Measurements from ENCODE around the gene MICOS13.

Gene MICOS13

GRCh38 chr19:5667751-5668271 is 12.5 kb downstream of the MICOS13 start:
- no peaks in the 10 kb centered on the region for H3K9me3 ChIP-seq (ENCODE audit: control insufficient read depth, insufficient read depth, low read length)
- peaks cover 60% of the 10 kb centered on the region for H3K36me3 ChIP-seq (ENCODE audit: control insufficient read depth, insufficient read depth, low read length)

GRCh38 chr19:5666921-5667610 is 13.2 kb downstream of the MICOS13 start:
- Histone ChIP-seq H3K36me3 (ENCODE audit: control insufficient read depth, insufficient read depth, low read length) (peaks cover 60% of the 10 kb centered on the region), H3K4me3 (ENCODE audit: low read depth, low read length) (no peak overlapping the region), H3K9ac (ENCODE audit: low read depth, low read length) (no peak overlapping the region), H3K27me3 (ENCODE audit: control insufficient read depth, insufficient read depth, low read length) (no peaks in the 10 kb centered on the region), H3K4me1 (ENCODE audit: control insufficient read depth, insufficient read depth, low read length) (peaks cover 4% of the 10 kb centered on the region), H3K9me3 (ENCODE audit: control insufficient read depth, insufficient read depth, low read length) (no peaks in the 10 kb centered on the region)

More at GRCh38 chr19:5667751-5668271, 12.5 kb downstream of the MICOS13 start:
- no peaks in the 10 kb centered on the region for H3K27me3 ChIP-seq (ENCODE audit: control insufficient read depth, insufficient read depth, low read length)
- no peak overlapping the region for H3K9ac ChIP-seq (ENCODE audit: low read depth, low read length)
- H3K4me1 ChIP-seq (ENCODE audit: control insufficient read depth, insufficient read depth, low read length), result peaks cover 4% of the 10 kb centered on the region
- H3K4me3 ChIP-seq (ENCODE audit: low read depth, low read length), result no peak overlapping the region

GRCh38 chr19:5665781-5666513 is 14.4 kb downstream of the MICOS13 start:
- H3K36me3 ChIP-seq (ENCODE audit: control insufficient read depth, insufficient read depth, low read length), result peaks cover 60% of the 10 kb centered on the region
- no peaks in the 10 kb centered on the region for H3K9me3 ChIP-seq (ENCODE audit: control insufficient read depth, insufficient read depth, low read length)

GRCh38 chr19:5664515-5664914 is 15.8 kb downstream of the MICOS13 start:
- no peak overlapping the region for H3K4me3 ChIP-seq (ENCODE audit: low read depth, low read length)
- no peak overlapping the region for H3K9ac ChIP-seq (ENCODE audit: low read depth, low read length)
- peaks cover 4% of the 10 kb centered on the region for H3K4me1 ChIP-seq (ENCODE audit: control insufficient read depth, insufficient read depth, low read length)
- H3K36me3 ChIP-seq (ENCODE audit: control insufficient read depth, insufficient read depth, low read length), result peaks cover 62% of the 10 kb centered on the region
- H3K27me3 ChIP-seq (ENCODE audit: control insufficient read depth, insufficient read depth, low read length), result no peaks in the 10 kb centered on the region
- no peaks in the 10 kb centered on the region for H3K9me3 ChIP-seq (ENCODE audit: control insufficient read depth, insufficient read depth, low read length)

More at GRCh38 chr19:5665781-5666513, 14.4 kb downstream of the MICOS13 start:
- Histone ChIP-seq H3K9ac (ENCODE audit: low read depth, low read length) (no peak overlapping the region), H3K4me3 (ENCODE audit: low read depth, low read length) (no peak overlapping the region), H3K4me1 (ENCODE audit: control insufficient read depth, insufficient read depth, low read length) (peaks cover 4% of the 10 kb centered on the region), H3K27me3 (ENCODE audit: control insufficient read depth, insufficient read depth, low read length) (no peaks in the 10 kb centered on the region)

GRCh38 chr19:5663904-5664303 is 16.4 kb downstream of the MICOS13 start:
- H3K9ac ChIP-seq (ENCODE audit: low read depth, low read length), result no peak overlapping the region
- H3K36me3 ChIP-seq (ENCODE audit: control insufficient read depth, insufficient read depth, low read length), result peaks cover 56% of the 10 kb centered on the region
- no peaks in the 10 kb centered on the region for H3K9me3 ChIP-seq (ENCODE audit: control insufficient read depth, insufficient read depth, low read length)
- peaks cover 4% of the 10 kb centered on the region for H3K4me1 ChIP-seq (ENCODE audit: control insufficient read depth, insufficient read depth, low read length)
- H3K27me3 ChIP-seq (ENCODE audit: control insufficient read depth, insufficient read depth, low read length), result no peaks in the 10 kb centered on the region
- no peak overlapping the region for H3K4me3 ChIP-seq (ENCODE audit: low read depth, low read length)

GRCh38 chr19:5661483-5661882 is 18.8 kb downstream of the MICOS13 start:
- no peaks in the 10 kb centered on the region for H3K4me1 ChIP-seq (ENCODE audit: control insufficient read depth, insufficient read depth, low read length)
- H3K4me3 ChIP-seq (ENCODE audit: low read depth, low read length), result no peak overlapping the region
- no peaks in the 10 kb centered on the region for H3K27me3 ChIP-seq (ENCODE audit: control insufficient read depth, insufficient read depth, low read length)
- peaks cover 55% of the 10 kb centered on the region for H3K36me3 ChIP-seq (ENCODE audit: control insufficient read depth, insufficient read depth, low read length)
- no peak overlapping the region for H3K9ac ChIP-seq (ENCODE audit: low read depth, low read length)
- H3K9me3 ChIP-seq (ENCODE audit: control insufficient read depth, insufficient read depth, low read length), result no peaks in the 10 kb centered on the region

- Histone ChIP-seq H3K4me1 (ENCODE audit: control insufficient read depth, insufficient read depth, low read length) (no peaks in the 10 kb centered on the region), H3K27me3 (ENCODE audit: control insufficient read depth, insufficient read depth, low read length) (no peaks in the 10 kb centered on the region), H3K36me3 (ENCODE audit: control insufficient read depth, insufficient read depth, low read length) (peaks cover 63% of the 10 kb centered on the region), H3K4me3 (ENCODE audit: low read depth, low read length) (no peak overlapping the region), H3K9me3 (ENCODE audit: control insufficient read depth, insufficient read depth, low read length) (no peaks in the 10 kb centered on the region), H3K9ac (ENCODE audit: low read depth, low read length) (no peak overlapping the region)
These were observed 24.9 kb downstream of the MICOS13 start for GRCh38 chr19:5655412-5655811.

- Histone ChIP-seq H3K27me3 (ENCODE audit: control insufficient read depth, insufficient read depth, low read length) (no peaks in the 10 kb centered on the region), H3K9me3 (ENCODE audit: control insufficient read depth, insufficient read depth, low read length) (no peaks in the 10 kb centered on the region), H3K9ac (ENCODE audit: low read depth, low read length) (no peak overlapping the region), H3K4me3 (ENCODE audit: low read depth, low read length) (no peak overlapping the region), H3K4me1 (ENCODE audit: control insufficient read depth, insufficient read depth, low read length) (no peaks in the 10 kb centered on the region), H3K36me3 (ENCODE audit: control insufficient read depth, insufficient read depth, low read length) (peaks cover 66% of the 10 kb centered on the region)
These were observed 25.4 kb downstream of the MICOS13 start for GRCh38 chr19:5654931-5655330.

GRCh38 chr19:5652261-5652660 is 28.1 kb downstream of the MICOS13 start:
- Histone ChIP-seq H3K9ac (ENCODE audit: low read depth, low read length) (no peak overlapping the region), H3K4me1 (ENCODE audit: control insufficient read depth, insufficient read depth, low read length) (no peaks in the 10 kb centered on the region), H3K9me3 (ENCODE audit: control insufficient read depth, insufficient read depth, low read length) (no peaks in the 10 kb centered on the region), H3K36me3 (ENCODE audit: control insufficient read depth, insufficient read depth, low read length) (peaks cover 55% of the 10 kb centered on the region), H3K27me3 (ENCODE audit: control insufficient read depth, insufficient read depth, low read length) (no peaks in the 10 kb centered on the region), H3K4me3 (ENCODE audit: low read depth, low read length) (no peak overlapping the region)

GRCh38 chr19:5651361-5651760 is 29.0 kb downstream of the MICOS13 start:
- no peak overlapping the region for H3K9ac ChIP-seq (ENCODE audit: low read depth, low read length)
- H3K4me3 ChIP-seq (ENCODE audit: low read depth, low read length), result no peak overlapping the region
- H3K27me3 ChIP-seq (ENCODE audit: control insufficient read depth, insufficient read depth, low read length), result no peaks in the 10 kb centered on the region
- H3K4me1 ChIP-seq (ENCODE audit: control insufficient read depth, insufficient read depth, low read length), result no peaks in the 10 kb centered on the region
- no peaks in the 10 kb centered on the region for H3K9me3 ChIP-seq (ENCODE audit: control insufficient read depth, insufficient read depth, low read length)
- peaks cover 59% of the 10 kb centered on the region for H3K36me3 ChIP-seq (ENCODE audit: control insufficient read depth, insufficient read depth, low read length)

- Histone ChIP-seq H3K9me3 (ENCODE audit: control insufficient read depth, insufficient read depth, low read length) (no peaks in the 10 kb centered on the region), H3K9ac (ENCODE audit: low read depth, low read length) (no peak overlapping the region), H3K27me3 (ENCODE audit: control insufficient read depth, insufficient read depth, low read length) (no peaks in the 10 kb centered on the region), H3K36me3 (ENCODE audit: control insufficient read depth, insufficient read depth, low read length) (peaks cover 48% of the 10 kb centered on the region), H3K4me3 (ENCODE audit: low read depth, low read length) (no peak overlapping the region), H3K4me1 (ENCODE audit: control insufficient read depth, insufficient read depth, low read length) (no peaks in the 10 kb centered on the region)
These were observed 31.9 kb downstream of the MICOS13 start for GRCh38 chr19:5648464-5648863.

GRCh38 chr19:5646703-5647102 is 33.6 kb downstream of the MICOS13 start:
- Histone ChIP-seq H3K36me3 (ENCODE audit: control insufficient read depth, insufficient read depth, low read length) (peaks cover 38% of the 10 kb centered on the region), H3K9ac (ENCODE audit: low read depth, low read length) (no peak overlapping the region), H3K9me3 (ENCODE audit: control insufficient read depth, insufficient read depth, low read length) (no peaks in the 10 kb centered on the region), H3K4me3 (ENCODE audit: low read depth, low read length) (no peak overlapping the region), H3K27me3 (ENCODE audit: control insufficient read depth, insufficient read depth, low read length) (no peaks in the 10 kb centered on the region), H3K4me1 (ENCODE audit: control insufficient read depth, insufficient read depth, low read length) (no peaks in the 10 kb centered on the region)

All from iPS-15b (cell line).